D721Med (cell line): Measurements from ENCODE around the gene RASAL3.

Source experiments
- DNase-seq: peaks from one replicate; pipeline ENCODE4 v3.0.0; 2011; ENCODE audit warnings: low spot score; ENCODE audit not compliant: insufficient read length
- FAIRE-seq: peaks from 2 replicates; lab custom pipeline; 2011; peaks lifted over from hg19 to GRCh38; lab: Jason Lieb, UNC
- CTCF ChIP-seq: IDR thresholded peaks from 2 replicates; pipeline ENCODE4 v1.5.1; 2012; ENCODE audit warnings: mild to moderate bottlenecking, control low read depth; ENCODE audit not compliant: insufficient read depth; ENCODE audit errors: missing control alignments

The RASAL3 gene

GRCh38 chr19:15429825-15430467 is 34.4 kb downstream of the RASAL3 start:
- DNase-seq: no peak
- no peak for TF ChIP-seq CTCF
- no peak for FAIRE-seq

- DNase-seq: no peak
- no peak for TF ChIP-seq CTCF
- FAIRE-seq: no peak
These were observed 35.2 kb downstream of the RASAL3 start for GRCh38 chr19:15428956-15429824.

GRCh38 chr19:15427991-15428471 is 36.3 kb downstream of the RASAL3 start:
- no peak for TF ChIP-seq CTCF
- no peak for DNase-seq
- FAIRE-seq: no peak

- no peak for TF ChIP-seq CTCF
- DNase-seq: no peak
- no peak for FAIRE-seq
These were observed 37.0 kb downstream of the RASAL3 start for GRCh38 chr19:15427350-15427700.

GRCh38 chr19:15426485-15427349 is 37.6 kb downstream of the RASAL3 start:
- FAIRE-seq (peak; percentile 6), DNase-seq (no peak)
- no peak for TF ChIP-seq CTCF

- no peak for DNase-seq
- FAIRE-seq: no peak
- no peak for TF ChIP-seq CTCF
These were observed 38.9 kb downstream of the RASAL3 start for GRCh38 chr19:15425321-15425950.
